Activated naive CD8-positive, alpha-beta T cell treated with anti-CD3 and anti-CD28 coated beads, Interleukin-2, amount 10 ng/mL, durations not matched to agents 7 days and 5 days (primary cell): Measurements from ENCODE around the gene PPM1G. TPM values are rescaled to one million over a fixed set of nuclear protein-coding genes. Genes with fewer than 3 reads are reported as not detected.
"Not testable (repeated sequence)": the region's sequence is repeated elsewhere in the genome, so short reads cannot be mapped to it uniquely, and the experiment has no call there.

Source experiments
- ATAC-seq: fragments of 150-1000 bp; cut with Tn5 transposase; one replicate; pipeline ENCODE4 v1.10.0; 2021; ENCODE audit warnings: low read depth, moderate library complexity
- POLR2A ChIA-PET: fragments of 350-600 bp; sonication (Branson Sonifier 250); formaldehyde crosslinking; loops from one replicate; lab custom pipeline; 2021; ENCODE audit warnings: antibody characterized with exemption; lab: Charles Lee
- DNase-seq: peaks from one replicate; pipeline ENCODE4 v3.0.0; 2021
- H3K27ac Mint-ChIP-seq: one replicate; pipeline ENCODE4 v1.8.0; 2022; ENCODE audit warnings: mild to moderate bottlenecking, mixed read lengths
- H3K27me3 Mint-ChIP-seq: one replicate; pipeline ENCODE4 v1.8.0; 2022; ENCODE audit warnings: mild to moderate bottlenecking, moderate library complexity, mixed read lengths
- H3K36me3 Mint-ChIP-seq: one replicate; pipeline ENCODE4 v1.8.0; 2021; ENCODE audit warnings: mild to moderate bottlenecking, mixed read lengths
- H3K4me1 Mint-ChIP-seq: one replicate; pipeline ENCODE4 v1.8.0; 2021; ENCODE audit warnings: mixed read lengths
- H3K4me3 Mint-ChIP-seq: one replicate; pipeline ENCODE4 v1.8.0; 2022; ENCODE audit warnings: mild to moderate bottlenecking, moderate library complexity, mixed read lengths
- H3K9me3 Mint-ChIP-seq: one replicate; pipeline ENCODE4 v1.8.0; 2021; ENCODE audit warnings: mixed read lengths
- total RNA-seq, 2 experiments: library from RNA; stranded (reverse); gene quantifications; one replicate each; pipeline ENCODE4 v1.2.3, GENCODE V29; 2021

Gene PPM1G
- total RNA-seq, 2 experiments from 2014 or later, result 90.1 to 91.3 TPM

DNA sequence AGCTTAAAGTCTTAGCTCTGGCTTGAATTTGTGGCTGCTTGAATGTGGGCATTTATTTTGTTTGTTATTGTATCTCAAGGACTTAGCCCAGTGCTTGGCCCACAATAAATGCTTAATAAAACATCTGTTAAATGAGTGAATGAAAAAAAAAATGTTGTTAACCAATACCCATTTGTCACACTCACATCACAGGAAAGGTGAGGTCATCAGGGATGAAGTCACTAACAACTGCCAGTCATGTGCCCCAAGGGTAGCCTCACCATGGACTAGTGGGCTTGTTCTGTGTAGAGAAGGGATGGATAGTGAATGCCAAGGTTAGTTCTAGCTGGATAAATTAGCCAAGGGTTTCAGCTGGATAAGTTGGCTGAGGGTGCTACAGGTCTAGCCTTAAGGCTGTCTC, 22.0 kb upstream of the PPM1G start:
- Mint-ChIP-seq H3K9me3 (no peaks in the 10 kb centered on the region), H3K27me3 (no peaks in the 10 kb centered on the region), H3K4me3 (peak overlapping the region; percentile 50), H3K4me1 (peaks cover 24% of the 10 kb centered on the region), H3K27ac (peak overlapping the region; percentile 80), H3K36me3 (peaks cover 21% of the 10 kb centered on the region)
- DNase-seq (no peak), ATAC-seq (no peak)
- POLR2A ChIA-PET, result interaction anchor here (0.9 to 7.4 kb wide), 4 partner anchors 15 to 109 kb away, joined by 3 to 91 read pairs (median 14); partner anchors contain the start of genes MPV17, PPM1G and ZNF513

DNA sequence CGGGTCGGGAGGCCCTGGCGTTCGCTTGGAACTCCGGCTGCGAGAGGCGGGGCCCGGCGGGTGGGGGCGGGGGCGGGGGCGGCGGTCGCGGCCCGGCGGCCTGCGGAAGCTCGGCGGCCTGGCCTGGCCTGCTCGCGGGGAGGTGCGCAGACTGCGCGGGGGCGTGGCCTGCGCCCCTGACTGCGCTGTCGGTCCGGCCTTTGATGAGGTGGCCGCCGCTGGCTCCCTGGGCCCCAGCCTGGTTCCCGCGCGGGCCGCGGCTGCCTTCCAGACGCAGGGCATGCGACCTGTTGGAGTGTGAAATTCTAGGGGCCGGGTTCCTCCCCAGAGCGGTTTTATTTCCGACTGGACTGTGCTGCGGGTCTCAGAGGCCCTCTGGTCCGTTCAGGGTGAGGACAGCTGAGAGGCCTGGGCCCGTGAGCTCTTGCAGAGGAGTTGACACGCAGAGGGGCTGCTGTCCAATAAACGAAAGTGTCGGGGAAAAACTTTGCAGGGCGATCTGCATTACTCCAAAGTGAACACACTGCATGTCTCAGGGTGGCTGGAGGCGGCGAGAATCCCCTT, 19.7 kb upstream of the PPM1G start:
- peak; percentile 87 for DNase-seq
- POLR2A ChIA-PET, result interaction anchor here (0.6 to 7.4 kb wide), 15 partner anchors 8 to 254 kb away, joined by 3 to 91 read pairs (median 4); partner anchors contain the start of genes CCDC121, EIF2B4, GPN1 and GTF3C2
- Mint-ChIP-seq H3K27me3 (no peaks in the 10 kb centered on the region), H3K4me1 (peaks cover 19% of the 10 kb centered on the region), H3K36me3 (peaks cover 11% of the 10 kb centered on the region), H3K9me3 (no peaks in the 10 kb centered on the region), H3K4me3 (peak overlapping the region; percentile 99), H3K27ac (peak overlapping the region; percentile 99)
- ATAC-seq, result peak; percentile 72

DNA sequence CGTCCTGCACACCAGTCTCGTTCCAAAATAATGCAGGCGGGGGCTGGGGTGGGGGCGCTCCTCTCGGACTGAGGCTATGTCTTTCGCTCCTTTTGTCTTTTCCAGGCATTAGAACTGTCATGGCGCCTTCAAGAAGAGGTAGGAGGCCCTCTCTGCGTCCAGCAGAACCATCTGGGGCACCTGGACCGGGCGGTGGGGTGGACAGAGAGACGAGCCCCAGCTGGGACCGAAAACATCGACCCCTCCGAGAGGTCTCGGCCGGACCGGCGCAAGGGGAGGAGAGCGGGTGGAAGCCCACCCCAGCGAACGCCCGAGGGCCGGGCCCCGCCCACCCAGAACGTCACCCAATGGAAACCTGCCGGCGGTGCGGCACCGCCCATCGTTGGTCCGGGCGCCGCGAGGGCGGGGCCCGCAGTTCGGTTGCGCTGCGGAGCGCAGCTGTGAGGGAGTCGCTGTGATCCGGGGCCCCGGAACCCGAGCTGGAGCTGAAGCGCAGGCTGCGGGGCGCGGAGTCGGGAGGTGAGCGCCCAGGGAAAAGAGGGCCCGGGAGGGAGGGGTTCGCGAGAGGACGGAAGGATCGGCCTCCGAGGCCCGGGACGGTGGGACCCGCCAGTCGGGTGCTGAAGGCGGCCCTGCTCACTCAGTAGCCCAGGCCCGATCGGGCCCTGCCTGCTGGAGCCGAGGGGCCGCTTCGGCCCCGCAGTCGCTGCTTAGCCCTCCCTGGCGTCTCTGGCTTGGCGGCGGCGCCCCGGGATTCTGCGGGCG, 19.0 kb upstream of the PPM1G start, which contains the start of gene NRBP1:
TSS of gene NRBP1 (plus strand) at position 419 of the 765 bp plus-strand sequence. CDS start 4,643 bp downstream, outside the sequence.
- peaks cover 6% of the 10 kb centered on the region for H3K36me3 Mint-ChIP-seq
- DNase-seq (peak; percentile 98), ATAC-seq (peak; percentile 88)
- peak within 1 kb of the TSS; percentile 99 for H3K27ac Mint-ChIP-seq
- H3K27me3 Mint-ChIP-seq, result peaks cover 2% of the 10 kb centered on the region
- no peaks in the 10 kb centered on the region for H3K9me3 Mint-ChIP-seq
- peaks cover 19% of the 10 kb centered on the region for H3K4me1 Mint-ChIP-seq
- POLR2A ChIA-PET, result interaction anchor here (0.6 to 7.4 kb wide), 15 partner anchors 8 to 305 kb away, joined by 3 to 91 read pairs (median 4); partner anchors contain the start of genes ABHD1, CCDC121, EIF2B4 and GPN1
- H3K4me3 Mint-ChIP-seq, result peak within 1 kb of the TSS; percentile 99

DNA sequence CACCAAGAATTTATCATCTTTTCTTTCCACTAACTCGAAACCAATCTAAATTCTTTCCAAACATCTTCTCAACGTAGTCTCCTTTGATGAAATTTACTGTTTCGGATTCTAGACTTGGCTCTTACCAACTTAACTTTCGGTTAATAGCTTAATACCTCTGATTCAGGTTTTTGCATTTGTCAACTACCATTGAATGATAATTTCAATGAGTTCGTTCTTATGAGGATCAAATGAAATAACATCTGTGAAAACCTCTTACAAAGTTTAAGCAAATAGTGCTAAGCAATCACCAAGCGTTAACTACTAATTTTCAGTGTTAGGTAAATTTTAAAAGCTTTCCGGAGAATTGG, 18.4 kb upstream of the PPM1G start:
- Mint-ChIP-seq H3K4me3 (peak overlapping the region; percentile 99), H3K27ac (peak overlapping the region; percentile 99), H3K27me3 (peaks cover 4% of the 10 kb centered on the region), H3K9me3 (no peaks in the 10 kb centered on the region), H3K36me3 (peaks cover 4% of the 10 kb centered on the region), H3K4me1 (peaks cover 19% of the 10 kb centered on the region)
- DNase-seq (no peak), ATAC-seq (no peak)
- POLR2A ChIA-PET, result interaction anchor here (0.7 to 7.4 kb wide), 11 partner anchors 10 to 304 kb away, joined by 3 to 91 read pairs (median 4); partner anchors contain the start of genes ABHD1, CCDC121, EIF2B4 and GPN1

DNA sequence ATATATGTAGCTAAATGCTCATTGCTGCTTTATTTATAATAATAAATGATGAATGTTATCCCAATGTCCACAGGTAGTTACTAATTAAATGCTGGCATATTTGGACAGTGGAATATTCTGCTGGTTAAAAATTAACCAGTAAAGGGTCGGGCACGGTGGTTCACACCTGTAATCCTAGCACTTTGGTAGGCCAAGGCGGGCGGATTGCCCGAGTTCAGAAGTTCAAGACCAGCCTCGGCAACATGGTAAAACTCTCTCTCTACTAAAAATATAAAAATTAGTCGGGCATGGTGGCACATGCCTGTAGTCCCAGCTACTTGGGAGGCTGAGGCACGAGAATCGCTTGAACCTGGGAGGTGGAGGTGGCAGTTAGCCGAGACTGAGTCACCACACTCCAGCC, 15.6 kb upstream of the PPM1G start:
- peaks cover 11% of the 10 kb centered on the region for H3K4me1 Mint-ChIP-seq
- H3K27me3 Mint-ChIP-seq, H3K4me3 Mint-ChIP-seq, H3K27ac Mint-ChIP-seq, DNase-seq, H3K36me3 Mint-ChIP-seq, ATAC-seq, POLR2A ChIA-PET, H3K9me3 Mint-ChIP-seq: not testable (repeated sequence)

DNA sequence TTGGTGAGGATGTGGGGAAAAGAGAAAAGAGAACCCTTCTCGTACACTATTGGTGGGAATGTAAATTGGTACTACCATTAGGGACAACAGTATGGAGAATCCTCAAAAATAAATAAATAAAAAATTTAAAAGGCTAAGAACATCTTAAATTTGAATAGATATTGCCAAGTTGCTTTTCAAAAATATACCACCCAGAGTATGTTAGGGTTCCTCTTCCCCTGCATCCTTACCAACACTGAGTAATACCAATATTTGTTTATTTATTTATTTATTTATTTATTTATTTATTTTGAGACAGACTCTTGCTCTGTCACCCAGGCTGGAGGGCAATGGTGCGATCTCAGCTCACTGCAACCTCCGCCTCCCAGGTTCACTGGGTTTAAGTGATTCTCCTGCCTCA, 13.6 kb upstream of the PPM1G start:
- Mint-ChIP-seq H3K36me3 (no peaks in the 10 kb centered on the region), H3K9me3 (no peaks in the 10 kb centered on the region), H3K4me1 (peaks cover 5% of the 10 kb centered on the region), H3K27me3 (peaks cover 6% of the 10 kb centered on the region), H3K27ac (no peak overlapping the region), H3K4me3 (no peak overlapping the region)
- DNase-seq, result no peak
- POLR2A ChIA-PET, result no interaction called here
- no peak for ATAC-seq

DNA sequence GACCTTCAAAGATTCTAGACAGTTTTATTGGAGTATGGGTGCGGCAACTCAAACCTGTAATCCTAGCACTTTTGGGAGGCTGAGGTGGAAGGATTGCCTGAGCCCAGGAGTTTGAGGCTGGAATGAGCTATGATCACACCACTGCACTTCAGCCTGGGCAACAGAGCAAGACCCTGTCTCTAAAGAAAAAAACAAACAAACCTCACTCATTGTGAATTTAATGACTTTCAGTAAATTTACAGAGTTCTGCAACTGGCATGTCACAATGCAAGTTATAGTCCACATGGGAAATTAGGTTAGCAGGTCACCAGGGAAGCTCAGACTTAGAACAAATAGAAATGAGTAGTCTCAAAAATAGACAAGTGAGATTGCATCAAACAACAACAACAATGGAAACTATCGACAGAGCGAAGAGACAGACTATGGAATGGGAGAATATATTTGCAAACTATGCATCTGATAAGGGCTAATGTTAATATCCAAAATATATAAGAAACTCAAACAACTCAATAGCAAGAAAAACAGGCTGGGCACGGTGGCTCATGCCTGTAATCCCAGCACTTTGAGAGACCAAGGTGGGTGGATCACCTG, 12.4 kb upstream of the PPM1G start:
- Mint-ChIP-seq H3K27ac (no peak overlapping the region), H3K27me3 (peaks cover 6% of the 10 kb centered on the region), H3K4me3 (no peak overlapping the region), H3K4me1 (no peaks in the 10 kb centered on the region), H3K9me3 (no peaks in the 10 kb centered on the region), H3K36me3 (no peaks in the 10 kb centered on the region)
- POLR2A ChIA-PET, result no interaction called here
- DNase-seq (no peak), ATAC-seq (no peak)

DNA sequence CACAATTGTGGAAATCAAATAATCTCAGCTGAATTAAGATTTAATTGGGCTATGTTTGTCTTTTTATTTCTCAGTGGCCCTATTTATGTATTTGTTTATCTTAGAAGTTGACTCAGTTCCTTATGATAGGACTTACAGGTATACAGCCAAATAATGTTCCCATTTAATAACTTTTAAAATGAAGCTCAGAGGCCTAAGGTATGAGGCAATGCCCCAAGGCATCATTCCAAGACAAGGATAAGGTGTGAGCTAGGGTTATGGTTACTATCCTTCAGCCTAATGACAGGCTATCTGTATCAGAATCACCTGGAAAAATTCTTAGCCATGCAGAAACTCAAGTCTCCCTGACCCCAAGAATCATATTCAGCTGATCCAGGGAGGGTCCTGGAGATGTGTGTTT, 11.6 kb upstream of the PPM1G start:
- Mint-ChIP-seq H3K4me3 (no peak overlapping the region), H3K4me1 (no peaks in the 10 kb centered on the region), H3K27me3 (peaks cover 6% of the 10 kb centered on the region), H3K9me3 (no peaks in the 10 kb centered on the region), H3K36me3 (no peaks in the 10 kb centered on the region), H3K27ac (no peak overlapping the region)
- ATAC-seq, result no peak
- DNase-seq, result no peak
- POLR2A ChIA-PET, result interaction anchor here (1.8 kb wide), 1 partner anchor 8 kb away, joined by 4 read pairs; the partner anchor contains the start of gene NRBP1

DNA sequence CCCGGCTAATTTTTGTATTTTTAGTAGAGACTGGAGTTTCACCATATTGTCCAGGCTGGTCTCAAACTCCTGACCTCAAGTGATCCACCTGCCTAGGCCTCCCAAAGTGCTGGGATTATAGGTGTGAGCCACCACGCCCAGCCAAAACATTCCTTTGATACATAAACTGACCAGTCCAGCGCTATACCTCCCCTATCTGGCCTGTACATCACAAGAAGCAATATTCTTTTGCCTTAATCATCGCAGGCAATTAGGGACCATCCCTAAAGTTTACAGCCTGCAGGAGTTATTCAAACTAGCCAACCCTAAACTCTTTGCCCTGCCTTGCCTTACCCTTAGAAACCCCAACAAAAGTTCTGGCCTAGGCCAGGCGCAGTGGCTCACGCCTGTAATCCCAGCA, 6.8 kb upstream of the PPM1G start:
- no peak for ATAC-seq
- Mint-ChIP-seq H3K27ac (no peak overlapping the region), H3K36me3 (no peaks in the 10 kb centered on the region), H3K4me3 (no peak overlapping the region), H3K9me3 (peaks cover 3% of the 10 kb centered on the region), H3K27me3 (peaks cover 9% of the 10 kb centered on the region), H3K4me1 (no peaks in the 10 kb centered on the region)
- POLR2A ChIA-PET, result interaction anchor here (0.7 kb wide), 1 partner anchor 61 kb away, joined by 4 read pairs; no protein-coding TSS in a partner anchor
- DNase-seq, result no peak

DNA sequence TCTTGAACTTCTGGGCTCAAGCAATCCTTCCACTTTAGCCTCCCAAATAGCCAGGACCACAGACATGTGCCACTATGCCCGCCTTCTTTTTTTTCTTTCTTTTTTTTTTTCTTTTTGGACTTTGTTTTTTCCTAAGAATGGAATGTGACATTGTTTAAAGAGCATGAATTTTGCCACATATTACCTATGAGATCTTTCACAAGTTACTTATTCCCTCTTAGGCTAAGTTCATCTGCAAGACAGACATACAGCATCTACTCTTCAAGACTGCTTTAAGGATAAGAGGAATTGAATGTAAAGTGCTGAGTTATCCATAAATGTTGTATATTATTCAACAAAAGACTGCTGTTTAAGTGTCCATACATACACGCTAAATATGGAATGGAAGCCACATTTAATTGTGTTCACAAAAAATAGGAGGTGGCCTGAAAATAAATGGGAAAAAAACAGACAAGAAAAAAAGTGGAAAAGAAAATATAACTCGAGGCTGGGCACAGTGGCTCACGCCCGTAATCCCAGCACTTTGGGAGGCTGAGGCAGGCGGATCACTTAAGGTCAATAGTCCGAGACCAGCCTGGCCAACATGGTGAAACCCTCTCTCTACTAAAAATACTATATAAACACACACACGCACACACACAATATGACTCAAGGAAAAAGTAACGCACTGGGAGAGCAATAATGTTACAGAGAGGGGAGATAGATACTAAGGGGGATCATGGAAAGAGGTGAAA, 3.2 kb upstream of the PPM1G start:
- POLR2A ChIA-PET, result no interaction called here
- H3K9me3 Mint-ChIP-seq, result peaks cover 3% of the 10 kb centered on the region
- no peak overlapping the region for H3K4me3 Mint-ChIP-seq
- no peak overlapping the region for H3K27ac Mint-ChIP-seq
- peaks cover 7% of the 10 kb centered on the region for H3K27me3 Mint-ChIP-seq
- no peak for DNase-seq
- H3K36me3 Mint-ChIP-seq, result peaks cover 3% of the 10 kb centered on the region
- no peak for ATAC-seq
- H3K4me1 Mint-ChIP-seq, result peaks cover 14% of the 10 kb centered on the region

DNA sequence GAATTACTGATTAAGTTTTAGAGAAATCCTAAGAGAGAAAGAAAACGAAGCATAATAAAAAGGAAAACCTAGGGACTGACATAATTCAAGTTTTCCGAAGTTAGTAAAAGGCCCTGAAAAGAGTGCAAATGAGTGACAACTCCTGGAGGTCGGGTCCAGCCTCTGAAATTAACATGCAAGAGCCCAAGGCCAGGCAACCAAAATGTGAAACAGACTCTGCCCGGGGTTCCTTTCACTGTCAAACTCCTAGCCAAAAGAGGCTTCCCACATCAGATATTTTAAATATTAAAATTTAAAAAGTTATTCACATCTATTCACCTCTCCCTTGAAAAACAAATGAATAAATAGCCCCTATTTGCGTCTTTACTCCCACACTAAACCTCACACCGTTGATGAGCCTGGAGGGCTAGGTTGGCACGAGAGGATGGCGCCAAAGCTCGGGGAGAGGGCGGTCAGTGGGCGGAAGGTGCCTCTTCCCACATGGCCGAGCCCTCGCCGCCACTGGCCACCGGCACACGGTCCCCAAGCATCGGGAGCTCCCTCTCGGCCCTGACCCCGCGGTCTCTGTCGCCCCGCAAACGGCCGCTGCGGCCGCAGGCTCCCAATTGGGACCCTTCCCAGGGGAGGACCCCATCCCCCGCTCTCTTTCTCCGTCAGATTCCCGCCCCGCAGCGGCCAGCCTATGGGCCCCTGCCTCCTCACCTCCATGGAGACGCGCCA, 630 bp downstream of the PPM1G start:
- Mint-ChIP-seq H3K27me3 (peaks cover 4% of the 10 kb centered on the region), H3K4me3 (peak overlapping the region; percentile 90), H3K4me1 (peaks cover 29% of the 10 kb centered on the region), H3K27ac (peak overlapping the region; percentile 76), H3K36me3 (peaks cover 8% of the 10 kb centered on the region), H3K9me3 (peaks cover 3% of the 10 kb centered on the region)
- ATAC-seq (peak; percentile 10), DNase-seq (no peak)
- POLR2A ChIA-PET, result interaction anchor here (0.6 to 4.2 kb wide), 11 partner anchors 8 to 274 kb away, joined by 3 to 91 read pairs (median 10); partner anchors contain the start of genes CCDC121, EIF2B4, GPN1 and GTF3C2

DNA sequence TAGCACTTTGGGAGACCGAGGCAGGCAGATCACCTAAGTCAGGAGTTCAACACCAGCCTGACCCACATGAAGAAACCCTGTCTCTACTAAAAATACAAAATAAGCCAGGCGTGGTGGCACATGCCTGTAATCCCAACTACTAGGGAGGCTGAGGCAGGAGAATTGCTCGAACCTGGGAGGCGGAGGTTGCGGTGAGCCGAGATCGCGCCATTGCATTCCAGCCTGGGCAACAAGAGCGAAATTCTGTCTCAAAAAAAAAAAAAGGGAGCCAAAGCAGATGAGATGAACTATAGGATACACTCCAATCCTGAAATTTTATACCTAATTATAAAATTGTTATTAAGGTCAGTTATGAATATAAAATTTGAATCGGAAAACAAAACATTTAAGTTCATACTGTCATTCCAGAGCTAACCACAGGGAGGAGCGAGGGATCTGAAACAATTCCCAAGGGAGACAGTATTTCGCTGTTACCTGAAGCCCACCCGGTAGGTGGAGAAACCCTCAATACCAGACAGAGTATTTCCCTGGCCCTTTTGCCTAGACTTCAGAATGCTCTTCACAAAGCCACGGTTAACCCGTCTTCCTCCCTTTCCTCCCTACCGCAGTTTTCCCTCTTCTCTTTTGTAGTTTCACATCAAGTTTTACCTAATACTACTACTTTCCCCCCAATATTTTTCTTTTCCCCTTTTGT, 1.4 kb downstream of the PPM1G start:
- DNase-seq (no peak), ATAC-seq (no peak)
- Mint-ChIP-seq H3K9me3 (peaks cover 3% of the 10 kb centered on the region), H3K4me3 (peak overlapping the region; percentile 90), H3K36me3 (peaks cover 8% of the 10 kb centered on the region), H3K4me1 (peaks cover 32% of the 10 kb centered on the region), H3K27me3 (peaks cover 4% of the 10 kb centered on the region), H3K27ac (peak overlapping the region; percentile 76)
- POLR2A ChIA-PET, result interaction anchor here (4.2 kb wide), 1 partner anchor 22 kb away, joined by 91 read pairs; the partner anchor contains the start of gene NRBP1
